Measurements from ENCODE around the gene KRTAP10-6. TPM values are rescaled to one million over a fixed set of nuclear protein-coding genes. Genes with fewer than 3 reads are reported as not detected.

KRTAP10-6 gene
- total and polyA plus RNA-seq, 2 of the 8 experiments (the other 6 are each of a cell fraction or from before 2014, with no cell fraction given), result 0.12 TPM; not detected in 1

GRCh38 chr21:44590311-44590721, 2.0 kb downstream of the KRTAP10-6 start (continued):
- TF ChIP-seq CHD7 (IDR thresholded peaks at IDR 0.05; ENCODE audit: insufficient replicate concordance, low read length) (no peak), E2F6 (IDR thresholded peaks at IDR 0.05) (no peak), CBX8 (IDR thresholded peaks at IDR 0.05; ENCODE audit: borderline replicate concordance, low read depth, low read length) (no peak), POLR2A (IDR thresholded peaks at IDR 0.05; ENCODE audit: control extremely low read depth in 1 of 2, low read depth in 2 of 2, low read length in 2 of 2) (no peak), TCF12 (IDR thresholded peaks at IDR 0.05; ENCODE audit: low read depth, low read length) (no peak), TEAD4 (IDR thresholded peaks at IDR 0.05; ENCODE audit: low read depth, low read length) (no peak), EP300 (IDR thresholded peaks at IDR 0.05; ENCODE audit: borderline replicate concordance in 1 of 2, low read depth in 2 of 2, low read length in 2 of 2) (no peak), SP1 (IDR thresholded peaks at IDR 0.05; ENCODE audit: low read depth, low read length) (no peak)
